HepG2 (cell line): ENCODE data around the gene ARHGAP26. TPM values are rescaled to one million over a fixed set of nuclear protein-coding genes. Genes with fewer than 3 reads are reported as not detected.

Experiments used
- ATAC-seq: fragments of 200-7000 bp; cut with Tn5 transposase; 3 replicates; pipeline ENCODE4 v1.9.1; 2020; ENCODE audit warnings: mild to moderate bottlenecking, moderate library complexity
- BruUV-seq: library from RNA; stranded (reverse); fragments of 400-500 nt; replicated peaks from 2 replicates; lab custom pipeline; 2021; lab: Mats Ljungman, UMichigan
- CTCF ChIA-PET: fragments of 300-600 bp; formaldehyde crosslinking; extraction: SDS; loops from one replicate; lab custom pipeline; 2021; ENCODE audit warnings: low total read pairs, inconsistent platforms, low intra/inter-chr PET ratio; lab: Yijun Ruan, JAX
- POLR2A ChIA-PET: fragments of 350-600 bp; sonication (Branson Sonifier 250); formaldehyde crosslinking; loops from one replicate; lab custom pipeline; 2020; ENCODE audit warnings: antibody characterized with exemption, inconsistent platforms; lab: Yijun Ruan, JAX
- DNase-seq: peaks from one replicate; pipeline ENCODE4 v3.0.0-alpha.2; 2015; ENCODE audit warnings: low spot score
- FAIRE-seq: peaks from 3 replicates; lab custom pipeline; 2011; peaks lifted over from hg19 to GRCh38; lab: Jason Lieb, UNC
- H2AFZ ChIP-seq: one replicate; pipeline ENCODE4 v1.6.1; 2011; ENCODE audit warnings: low read length, inconsistent platforms
- H3K27ac ChIP-seq: fragments of 300-600 bp; 3 replicates; pipeline ENCODE4 v1.8.0; 2011; ENCODE audit warnings: mixed run types, mild to moderate bottlenecking, mixed read lengths, low read length, inconsistent platforms; ENCODE audit not compliant: insufficient read depth; ENCODE audit errors: extremely low read length
- H3K27me3 ChIP-seq, 2 experiments: fragments of 200-600 bp in 1 of 2; 2 replicates in 1 of 2; 3 replicates in 1 of 2; pipeline versions ENCODE4 v1.6.0 to v1.8.0; 2011; ENCODE audit warnings: low read length in 2 of 2, mild to moderate bottlenecking in 2 of 2, moderate library complexity in 2 of 2, inconsistent platforms in 1 of 2; ENCODE audit not compliant: insufficient read depth in 2 of 2, control insufficient read depth in 1 of 2
- H3K36me3 ChIP-seq, 2 experiments: fragments of 200-600 bp in 1 of 2; replicated peaks in 1 of 2; 2 replicates in 1 of 2; 3 replicates in 1 of 2; pipeline versions ENCODE4 v1.5.1 to v1.8.0; 2011; ENCODE audit warnings: low read length in 2 of 2, inconsistent platforms in 1 of 2; ENCODE audit not compliant: insufficient read depth in 2 of 2, control insufficient read depth in 1 of 2
- H3K4me1 ChIP-seq: 2 replicates; pipeline ENCODE4 v1.5.1; 2012; ENCODE audit warnings: low read length, inconsistent platforms; ENCODE audit not compliant: insufficient read depth
- H3K4me2 ChIP-seq: 2 replicates; pipeline ENCODE4 v1.6.0; 2011; ENCODE audit warnings: low read depth, low read length, inconsistent platforms
- H3K4me3 ChIP-seq, 3 experiments: fragments of 200-600 bp in 1 of 3; sonication (generic), shearing (Covaris generic) in 1 of 3; replicated peaks in 1 of 3; 2 replicates each; pipeline ENCODE4 v1.5.1; 2011 to 2016; ENCODE audit warnings: low read length in 3 of 3, inconsistent platforms in 2 of 3, low read depth in 2 of 3, mild to moderate bottlenecking in 2 of 3, control low read depth in 1 of 3, mixed read lengths in 1 of 3; ENCODE audit not compliant: insufficient read depth in 1 of 3
- H3K79me2 ChIP-seq: one replicate; pipeline ENCODE4 v1.6.1; 2011; ENCODE audit warnings: low read length, inconsistent platforms; ENCODE audit not compliant: insufficient read depth
- H3K9ac ChIP-seq: 2 replicates; pipeline ENCODE4 v1.6.0; 2011; ENCODE audit warnings: mild to moderate bottlenecking, low read depth, low read length, inconsistent platforms; ENCODE audit not compliant: insufficient read depth
- H3K9me3 ChIP-seq: 2 replicates; pipeline ENCODE4 v1.5.1; 2012; ENCODE audit warnings: mild to moderate bottlenecking, low read length
- H4K20me1 ChIP-seq: 2 replicates; pipeline ENCODE4 v1.6.0; 2011; ENCODE audit warnings: inconsistent platforms, mild to moderate bottlenecking, low read length, moderate library complexity; ENCODE audit not compliant: insufficient read depth
- ASH2L ChIP-seq: fragments of 300-600, 200-600 bp; sonication (generic); IDR thresholded peaks from 2 replicates; pipeline ENCODE4 v1.7.0; 2017; ENCODE audit warnings: low read depth, mild to moderate bottlenecking, moderate library complexity, mixed read lengths, low read length; ENCODE audit not compliant: insufficient read length
- FOXP4 ChIP-seq: sonication (generic); formaldehyde crosslinking; IDR thresholded peaks from 2 replicates; pipeline ENCODE4 v1.4.0; 2020; ENCODE audit warnings: missing genetic modification reagents
- GRHL1 ChIP-seq: sonication (generic); formaldehyde crosslinking; conservative IDR thresholded peaks from 2 replicates; pipeline ENCODE4 v1.8.0; 2022; ENCODE audit warnings: missing genetic modification reagents
- HNF4G ChIP-seq, 2 experiments: sonication (generic) in 1 of 2; formaldehyde crosslinking in 1 of 2; IDR thresholded peaks; 2 replicates each; pipeline versions ENCODE4 v1.4.0 to v1.6.1; 2011 to 2020; ENCODE audit warnings: borderline replicate concordance in 2 of 2, low read depth in 2 of 2, mild to moderate bottlenecking in 2 of 2, low read length in 1 of 2, missing genetic modification reagents in 1 of 2, moderate library complexity in 1 of 2
- JUND ChIP-seq: sonication (generic); formaldehyde crosslinking; IDR thresholded peaks from 2 replicates; pipeline ENCODE4 v1.8.0; 2022; ENCODE audit warnings: mild to moderate bottlenecking, missing genetic modification reagents
- NR1H2 ChIP-seq: sonication (generic); formaldehyde crosslinking; IDR thresholded peaks from 2 replicates; pipeline ENCODE4 v1.8.1; 2022; ENCODE audit warnings: low read depth, missing genetic modification reagents, borderline replicate concordance
- PHF8 ChIP-seq: sonication (generic); formaldehyde crosslinking; IDR thresholded peaks from 2 replicates; pipeline ENCODE4 v1.5.0; 2020; ENCODE audit warnings: missing genetic modification reagents
- SNRNP70 ChIP-seq: fragments of 200-400 bp; formaldehyde crosslinking; IDR thresholded peaks from 2 replicates; pipeline ENCODE4 v1.6.1; 2017; ENCODE audit warnings: mild to moderate bottlenecking, low read depth, low read length, moderate library complexity
- TEAD3 ChIP-seq: optimal IDR thresholded peaks from 2 replicates; pipeline ENCODE3; 2016; ENCODE audit warnings: borderline replicate concordance
- ZBTB8A ChIP-seq: sonication (generic); formaldehyde crosslinking; IDR thresholded peaks from 2 replicates; pipeline ENCODE4 v1.4.0; 2020; ENCODE audit warnings: mild to moderate bottlenecking, low read depth, missing genetic modification reagents, borderline replicate concordance
- ZFX ChIP-seq: sonication (generic); formaldehyde crosslinking; IDR thresholded peaks from 2 replicates; pipeline ENCODE4 v1.4.0; 2020; ENCODE audit warnings: mild to moderate bottlenecking, low read depth, missing genetic modification reagents, moderate library complexity
- ZMYM3 ChIP-seq: sonication (generic); formaldehyde crosslinking; IDR thresholded peaks from 2 replicates; pipeline ENCODE4 v1.5.1; 2020; ENCODE audit warnings: mild to moderate bottlenecking, missing genetic modification reagents
- ZNF256 ChIP-seq: sonication (generic); formaldehyde crosslinking; conservative IDR thresholded peaks from 2 replicates; pipeline ENCODE4 v1.4.0; 2020; ENCODE audit warnings: missing genetic modification reagents
- ZNF382 ChIP-seq: sonication (generic); formaldehyde crosslinking; IDR thresholded peaks from 2 replicates; pipeline ENCODE4 v1.5.0; 2020; ENCODE audit warnings: missing genetic modification reagents, mild to moderate bottlenecking, borderline replicate concordance
- ZNF414 ChIP-seq: sonication (generic); formaldehyde crosslinking; IDR thresholded peaks from 2 replicates; pipeline ENCODE4 v1.5.0; 2020; ENCODE audit warnings: missing genetic modification reagents
- ZNF639 ChIP-seq: conservative IDR thresholded peaks from 2 replicates; pipeline ENCODE4 v1.6.1; 2018; ENCODE audit warnings: missing genetic modification reagents
- WGBS: methylation state at CpG from one replicate; pipeline ENCODE4 v1.1.6; 2017; ENCODE audit warnings: low lambda C conversion rate; 5-methylcytosine and 5-hydroxymethylcytosine counted together
- in situ Hi-C: cut with HindIII; loops from 2 replicates; pipeline ENCODE4 v1.10.0; 2017; ENCODE audit warnings: low pct_unique_long_range_greater_than_20kb; ENCODE audit not compliant: extremely low pct_ligation_motif_present
- intact Hi-C: fragments of 100-400 bp; cut with micrococcal nuclease; formaldehyde crosslinking; loops from one replicate; pipeline ENCODE4 v1.10.0; 2022; ENCODE audit not compliant: unreplicated experiment
- polyA plus RNA-seq, 8 experiments: library from polyadenylated mRNA; depleted of rRNA in 3 of 8; stranded (reverse) in 7 of 8; unstranded in 1 of 8; fragments of >200 nt; fragmentation: Illumina TruSeq in 4 of 8; extraction: Trizol in 4 of 8; gene quantifications; 2 replicates each; pipeline versions ENCODE4 v1.2.1 to v1.2.3, GENCODE V29; 2011 to 2016; ENCODE audit warnings: low read depth in 4 of 8, missing spikeins in 1 of 8, mixed read lengths in 1 of 8; ENCODE audit not compliant: insufficient read depth in 1 of 8
- total RNA-seq, 5 experiments: library from RNA; depleted of rRNA; stranded (reverse); fragments of >200 nt; fragmentation: Illumina TruSeq; extraction: Trizol; gene quantifications; 2 replicates each; pipeline ENCODE4 v1.2.3, GENCODE V29; 2016; ENCODE audit warnings: low read depth in 1 of 5
- TF ChIP-seq, protein P1 (sequence below): sonication (generic); formaldehyde crosslinking; IDR thresholded peaks from 2 replicates; pipeline ENCODE4 v1.8.0; 2022; ENCODE audit warnings: mild to moderate bottlenecking, missing genetic modification reagents, moderate library complexity

Gene ARHGAP26
- total and polyA plus RNA-seq, 2 of the 13 experiments (the other 11 are each of a cell fraction or from before 2014, with no cell fraction given): 9.6 to 18.2 TPM

DNA sequence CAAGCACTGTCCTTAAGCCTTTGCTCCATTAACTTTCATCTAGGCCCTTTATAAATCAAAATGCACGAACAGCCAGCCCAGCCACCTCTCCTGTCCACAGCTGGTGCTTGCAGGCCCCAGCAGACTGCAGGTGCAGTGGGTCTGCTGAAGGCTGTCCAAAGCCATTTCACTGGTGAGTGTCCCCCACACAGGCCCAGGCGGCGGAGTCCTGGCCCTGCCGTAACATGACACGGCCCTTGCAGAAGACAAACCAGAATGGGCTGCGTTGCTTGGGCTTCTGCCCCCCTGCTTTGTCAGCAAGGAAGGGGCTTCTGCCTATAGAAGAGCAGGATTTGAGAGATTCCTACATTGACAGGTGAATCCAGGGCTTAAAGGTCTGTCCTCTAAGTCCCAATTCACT lies 444.7 kb downstream of the ARHGAP26 start:
- in situ Hi-C loops: no loop called here
- H3K79me2 ChIP-seq: no peaks in the 10 kb centered on the region
- CTCF ChIA-PET: no interaction called here
- FAIRE-seq: no peak
- 89% methylated on average over 5 of the region's 6 CpGs for WGBS
- no TSS peak for BruUV-seq
- no peak overlapping the region for H3K27ac ChIP-seq
- no peaks in the 10 kb centered on the region for H3K27me3 ChIP-seq
- H3K4me3 ChIP-seq: no peak overlapping the region
- intact Hi-C loops: no loop called here
- H3K36me3 ChIP-seq: peaks cover 8 to 13% of the 10 kb centered on the region in 2 experiments; a peak in 4 of 5 replicates
- ATAC-seq: no peak
- H3K4me1 ChIP-seq: peaks cover 26% of the 10 kb centered on the region
- H3K9me3 ChIP-seq: no peaks in the 10 kb centered on the region
- DNase-seq: no peak
- no peak overlapping the region for H2AFZ ChIP-seq
- no peaks in the 10 kb centered on the region for H4K20me1 ChIP-seq
- POLR2A ChIA-PET: no interaction called here
- no peak overlapping the region for H3K4me2 ChIP-seq
- no peak for TF ChIP-seq ZNF414 (CRISPR knock-in tag)
- TF ChIP-seq GRHL1 (CRISPR knock-in tag): no peak
- TF ChIP-seq HNF4G (IDR thresholded peaks at IDR 0.05; ENCODE audit: borderline replicate concordance, low read depth, low read length): no peak
- no peak for TF ChIP-seq HNF4G (CRISPR knock-in tag; IDR thresholded peaks at IDR 0.05; ENCODE audit: borderline replicate concordance, low read depth)
- TF ChIP-seq, protein P1, sequence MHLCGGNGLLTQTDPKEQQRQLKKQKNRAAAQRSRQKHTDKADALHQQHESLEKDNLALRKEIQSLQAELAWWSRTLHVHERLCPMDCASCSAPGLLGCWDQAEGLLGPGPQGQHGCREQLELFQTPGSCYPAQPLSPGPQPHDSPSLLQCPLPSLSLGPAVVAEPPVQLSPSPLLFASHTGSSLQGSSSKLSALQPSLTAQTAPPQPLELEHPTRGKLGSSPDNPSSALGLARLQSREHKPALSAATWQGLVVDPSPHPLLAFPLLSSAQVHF: no peak
- no peak for TF ChIP-seq PHF8 (CRISPR knock-in tag)
- no peak for TF ChIP-seq ZBTB8A (CRISPR knock-in tag)
- no peak for TF ChIP-seq NR1H2 (CRISPR knock-in tag)
- TF ChIP-seq ZNF256 (CRISPR knock-in tag): no peak
- TF ChIP-seq TEAD3 (CRISPR knock-in tag): no peak
- TF ChIP-seq SNRNP70: no peak
- TF ChIP-seq ZMYM3 (CRISPR knock-in tag): no peak
- no peak for TF ChIP-seq ZNF382 (CRISPR knock-in tag)
- no peak for TF ChIP-seq ZNF639
- TF ChIP-seq ASH2L: no peak
- no peak for TF ChIP-seq FOXP4 (CRISPR knock-in tag)
- TF ChIP-seq ZFX (CRISPR knock-in tag): no peak
- no peak for TF ChIP-seq JUND (CRISPR knock-in tag)
- H3K9ac ChIP-seq: no peak overlapping the region
